AG09309 (cell line): Measurements from ENCODE around the gene DENND1C.
A peak's percentile ranks its signal among the peaks of the same experiment; 100 is the strongest.

ENCODE experiments used
- DNase-seq: peaks from one replicate; pipeline ENCODE4 v3.0.0-alpha.2; 2010; ENCODE audit warnings: low read depth
- H3K4me3 ChIP-seq: 2 replicates; pipeline ENCODE4 v1.5.1; 2011; ENCODE audit warnings: mild to moderate bottlenecking, low read depth, low read length, moderate library complexity; ENCODE audit not compliant: control insufficient read depth
- TF ChIP-seq, protein P1 (sequence below): IDR thresholded peaks from 2 replicates; pipeline ENCODE4 v1.5.1; 2011; ENCODE audit warnings: mild to moderate bottlenecking, low read depth, low read length, inconsistent platforms; ENCODE audit not compliant: insufficient read depth, control insufficient read depth; ENCODE audit errors: missing control alignments

DENND1C gene

DNA sequence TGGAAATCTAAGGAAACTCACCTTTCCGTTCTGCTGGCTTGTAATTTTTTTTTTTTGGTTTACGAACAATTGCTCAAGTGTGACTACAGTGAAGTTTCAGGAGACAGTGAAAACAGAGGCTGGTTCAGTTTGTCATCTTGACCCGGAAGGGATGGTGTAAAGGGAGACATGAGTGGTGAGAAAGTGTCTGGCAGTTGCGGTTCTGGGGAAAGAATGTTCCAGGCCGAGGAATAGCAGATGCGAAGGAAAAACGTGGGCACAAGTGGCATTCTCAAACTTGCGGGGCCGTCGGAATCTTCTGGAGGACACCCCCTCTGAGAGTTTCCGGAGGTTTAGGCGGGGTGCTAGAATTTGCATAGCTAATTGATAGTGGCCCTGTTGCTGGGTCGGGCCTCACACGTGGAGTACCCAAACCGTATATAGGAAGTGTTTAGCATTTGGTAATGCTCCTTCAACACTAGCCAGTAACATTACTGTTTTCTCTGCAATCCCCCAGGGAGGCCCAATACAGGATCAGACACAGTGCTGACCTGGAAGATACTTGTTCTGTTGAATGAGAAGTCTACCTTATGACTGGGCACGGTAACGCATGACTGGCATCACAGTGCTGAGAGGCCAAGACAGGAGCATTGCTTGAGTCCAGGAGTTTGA, 46.4 kb upstream of the DENND1C start:
- no peak overlapping the region for H3K4me3 ChIP-seq
- TF ChIP-seq, protein P1, sequence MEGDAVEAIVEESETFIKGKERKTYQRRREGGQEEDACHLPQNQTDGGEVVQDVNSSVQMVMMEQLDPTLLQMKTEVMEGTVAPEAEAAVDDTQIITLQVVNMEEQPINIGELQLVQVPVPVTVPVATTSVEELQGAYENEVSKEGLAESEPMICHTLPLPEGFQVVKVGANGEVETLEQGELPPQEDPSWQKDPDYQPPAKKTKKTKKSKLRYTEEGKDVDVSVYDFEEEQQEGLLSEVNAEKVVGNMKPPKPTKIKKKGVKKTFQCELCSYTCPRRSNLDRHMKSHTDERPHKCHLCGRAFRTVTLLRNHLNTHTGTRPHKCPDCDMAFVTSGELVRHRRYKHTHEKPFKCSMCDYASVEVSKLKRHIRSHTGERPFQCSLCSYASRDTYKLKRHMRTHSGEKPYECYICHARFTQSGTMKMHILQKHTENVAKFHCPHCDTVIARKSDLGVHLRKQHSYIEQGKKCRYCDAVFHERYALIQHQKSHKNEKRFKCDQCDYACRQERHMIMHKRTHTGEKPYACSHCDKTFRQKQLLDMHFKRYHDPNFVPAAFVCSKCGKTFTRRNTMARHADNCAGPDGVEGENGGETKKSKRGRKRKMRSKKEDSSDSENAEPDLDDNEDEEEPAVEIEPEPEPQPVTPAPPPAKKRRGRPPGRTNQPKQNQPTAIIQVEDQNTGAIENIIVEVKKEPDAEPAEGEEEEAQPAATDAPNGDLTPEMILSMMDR, result no peak
- DNase-seq, result no peak

DNA sequence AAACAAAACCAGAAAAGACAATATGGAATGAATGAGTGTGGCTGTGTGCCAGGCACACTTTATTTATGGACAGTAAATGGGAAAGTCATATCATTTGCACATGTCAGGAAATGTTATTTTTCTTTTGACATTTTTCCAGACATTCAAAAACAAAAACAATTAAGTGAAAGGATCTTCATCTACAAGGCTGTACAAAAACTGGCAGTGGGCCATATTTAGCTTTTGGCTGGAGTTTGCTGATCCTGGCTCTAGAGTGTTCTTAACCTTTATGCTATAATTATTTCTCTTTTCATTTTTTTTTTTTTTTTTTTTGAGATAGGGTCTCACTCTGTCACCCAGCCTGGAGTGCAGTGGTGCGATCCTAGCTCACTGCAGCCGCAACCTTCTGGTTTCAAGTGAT, 42.7 kb upstream of the DENND1C start:
- no peak for DNase-seq
- TF ChIP-seq, protein P1, result no peak
- H3K4me3 ChIP-seq, result no peak overlapping the region

DNA sequence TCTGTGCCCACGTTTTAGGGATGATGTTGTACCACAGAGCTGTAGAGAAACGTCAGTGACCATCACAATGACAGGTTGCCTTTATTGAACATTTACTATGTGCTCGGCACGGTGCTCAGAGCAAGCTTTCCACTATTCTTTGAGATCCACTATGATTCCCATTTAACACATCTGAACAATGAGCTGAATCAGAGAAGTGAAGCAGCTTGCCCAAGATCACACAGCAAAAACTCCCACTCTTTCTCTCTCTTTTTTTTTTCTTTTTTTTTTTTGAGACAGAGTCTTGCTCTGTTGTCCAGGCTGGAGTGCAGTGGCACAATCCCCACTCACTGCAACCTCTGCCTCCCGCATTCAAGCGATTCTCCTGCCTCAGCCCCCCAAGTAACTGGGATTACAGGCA, 41.1 kb upstream of the DENND1C start:
- no peak overlapping the region for H3K4me3 ChIP-seq
- no peak for DNase-seq
- TF ChIP-seq, protein P1, result no peak

- no peak overlapping the region for H3K4me3 ChIP-seq
- TF ChIP-seq, protein P1, result no peak
- DNase-seq, result no peak
These were observed 40.4 kb upstream of the DENND1C start for GRCh38 chr19:6521718-6522646.

- TF ChIP-seq, protein P1, result no peak
- peak; percentile 39 for DNase-seq
- no peak overlapping the region for H3K4me3 ChIP-seq
These were observed 37.7 kb upstream of the DENND1C start for GRCh38 chr19:6519289-6519688.

GRCh38 chr19:6518145-6518911, 36.7 kb upstream of the DENND1C start:
- no peak for DNase-seq
- TF ChIP-seq, protein P1, result no peak
- no peak overlapping the region for H3K4me3 ChIP-seq
